GM12878 (cell line): ENCODE data around the gene PNMA6F.

ENCODE experiments used
- BCL11A ChIP-seq: IDR thresholded peaks from 2 replicates; pipeline ENCODE4 v1.6.1; 2011; ENCODE audit warnings: low read depth, low read length
- EP300 ChIP-seq, 2 experiments: fragments of 150-350 bp in 1 of 2; IDR thresholded peaks; 2 replicates each; pipeline ENCODE4 v1.6.1; 2011 to 2012; ENCODE audit warnings: low read depth in 2 of 2, low read length in 2 of 2, borderline replicate concordance in 1 of 2, improper control_type of control experiment in 1 of 2, inconsistent platforms in 1 of 2; ENCODE audit not compliant: control insufficient read depth in 1 of 2
- EZH2 ChIP-seq: IDR thresholded peaks from 2 replicates; pipeline ENCODE4 v1.6.1; 2012; ENCODE audit warnings: low read depth, mild to moderate bottlenecking, control low read depth, inconsistent platforms, low read length, borderline replicate concordance; ENCODE audit not compliant: control insufficient read depth
- HDAC6 ChIP-seq: fragments of 200-600 bp; sonication (generic); IDR thresholded peaks from one replicate; pipeline ENCODE4 v1.8.0; 2017; ENCODE audit warnings: antibody characterized with exemption; ENCODE audit not compliant: unreplicated experiment
- MEF2A ChIP-seq: IDR thresholded peaks from 2 replicates; pipeline ENCODE4 v1.6.1; 2011; ENCODE audit warnings: low read depth, mild to moderate bottlenecking, low read length, moderate library complexity; ENCODE audit not compliant: insufficient read depth
- MXI1 ChIP-seq: fragments of 150-350 bp; IDR thresholded peaks from 2 replicates; pipeline ENCODE4 v1.6.1; 2011; ENCODE audit warnings: low read depth, mild to moderate bottlenecking, inconsistent platforms, low read length, improper control_type of control experiment
- NR2F1 ChIP-seq: fragments of 450-650 bp; conservative IDR thresholded peaks from 2 replicates; pipeline ENCODE4 v1.6.1; 2017; ENCODE audit warnings: mild to moderate bottlenecking
- POLR2A ChIP-seq: IDR thresholded peaks from 2 replicates; pipeline ENCODE4 v1.6.1; 2011; ENCODE audit warnings: low read depth, mild to moderate bottlenecking, low read length
- TAF1 ChIP-seq: IDR thresholded peaks from 2 replicates; pipeline ENCODE4 v1.6.1; 2011; ENCODE audit warnings: mild to moderate bottlenecking, low read depth, low read length, borderline replicate concordance
- TCF3 ChIP-seq: IDR thresholded peaks from 2 replicates; pipeline ENCODE4 v1.6.1; 2012; ENCODE audit warnings: low read depth, mild to moderate bottlenecking, low read length, borderline replicate concordance; ENCODE audit not compliant: insufficient read depth
- TF ChIP-seq, protein P1 (sequence below), 3 experiments: IDR thresholded peaks in 2 of 3; conservative IDR thresholded peaks in 1 of 3; 2 replicates each; pipeline ENCODE4 v1.5.1; 2011; ENCODE audit warnings: low read depth in 3 of 3, low read length in 3 of 3, mild to moderate bottlenecking in 3 of 3, control low read depth in 2 of 3, moderate library complexity in 2 of 3, inconsistent platforms in 1 of 3, mixed read lengths in 1 of 3; ENCODE audit not compliant: control insufficient read depth in 2 of 3, insufficient read depth in 1 of 3; ENCODE audit errors: extremely low read depth in 1 of 3
- TF ChIP-seq, protein P2 (sequence below): IDR thresholded peaks from 2 replicates; pipeline ENCODE4 v1.6.1; 2011; ENCODE audit warnings: low read depth, low read length, improper control_type of control experiment, borderline replicate concordance

DNA sequence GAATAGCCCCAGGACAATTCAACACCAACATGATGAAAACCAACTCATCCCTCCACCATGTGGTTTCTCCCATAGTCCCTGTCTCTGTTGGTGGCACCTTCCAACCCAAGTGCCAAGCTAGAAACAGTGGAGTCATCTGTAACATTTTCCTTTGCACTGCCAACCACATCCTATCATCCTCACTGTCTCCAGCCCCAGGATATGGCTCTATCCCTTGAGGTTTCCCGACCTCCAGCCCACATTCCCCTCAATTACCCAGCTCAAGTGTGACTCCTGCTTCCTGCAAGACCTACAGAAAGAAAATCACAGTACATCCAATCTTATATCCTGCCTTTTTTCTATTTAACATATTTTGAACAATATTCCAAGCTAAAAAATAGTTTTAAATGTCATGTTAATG, 24.2 kb downstream of the PNMA6F start:
- TF ChIP-seq EP300 (IDR thresholded peaks at IDR 0.05; ENCODE audit: borderline replicate concordance in 1 of 2, control insufficient read depth in 1 of 2, low read depth in 2 of 2, low read length in 2 of 2) (no peak), BCL11A (no peak), HDAC6 (no peak), NR2F1 (no peak), EZH2 (no peak), MEF2A (no peak), POLR2A (no peak), TCF3 (no peak), MXI1 (no peak), TAF1 (no peak)
- TF ChIP-seq, protein P1, sequence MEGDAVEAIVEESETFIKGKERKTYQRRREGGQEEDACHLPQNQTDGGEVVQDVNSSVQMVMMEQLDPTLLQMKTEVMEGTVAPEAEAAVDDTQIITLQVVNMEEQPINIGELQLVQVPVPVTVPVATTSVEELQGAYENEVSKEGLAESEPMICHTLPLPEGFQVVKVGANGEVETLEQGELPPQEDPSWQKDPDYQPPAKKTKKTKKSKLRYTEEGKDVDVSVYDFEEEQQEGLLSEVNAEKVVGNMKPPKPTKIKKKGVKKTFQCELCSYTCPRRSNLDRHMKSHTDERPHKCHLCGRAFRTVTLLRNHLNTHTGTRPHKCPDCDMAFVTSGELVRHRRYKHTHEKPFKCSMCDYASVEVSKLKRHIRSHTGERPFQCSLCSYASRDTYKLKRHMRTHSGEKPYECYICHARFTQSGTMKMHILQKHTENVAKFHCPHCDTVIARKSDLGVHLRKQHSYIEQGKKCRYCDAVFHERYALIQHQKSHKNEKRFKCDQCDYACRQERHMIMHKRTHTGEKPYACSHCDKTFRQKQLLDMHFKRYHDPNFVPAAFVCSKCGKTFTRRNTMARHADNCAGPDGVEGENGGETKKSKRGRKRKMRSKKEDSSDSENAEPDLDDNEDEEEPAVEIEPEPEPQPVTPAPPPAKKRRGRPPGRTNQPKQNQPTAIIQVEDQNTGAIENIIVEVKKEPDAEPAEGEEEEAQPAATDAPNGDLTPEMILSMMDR (IDR thresholded peaks at IDR 0.05 in 2 of 3, conservative IDR thresholded peaks at IDR 0.05 in 1 of 3; ENCODE audit: control insufficient read depth in 2 of 3, extremely low read depth in 1 of 3, insufficient read depth in 1 of 3, low read depth in 3 of 3, low read length in 3 of 3): no peak
- TF ChIP-seq, protein P2, sequence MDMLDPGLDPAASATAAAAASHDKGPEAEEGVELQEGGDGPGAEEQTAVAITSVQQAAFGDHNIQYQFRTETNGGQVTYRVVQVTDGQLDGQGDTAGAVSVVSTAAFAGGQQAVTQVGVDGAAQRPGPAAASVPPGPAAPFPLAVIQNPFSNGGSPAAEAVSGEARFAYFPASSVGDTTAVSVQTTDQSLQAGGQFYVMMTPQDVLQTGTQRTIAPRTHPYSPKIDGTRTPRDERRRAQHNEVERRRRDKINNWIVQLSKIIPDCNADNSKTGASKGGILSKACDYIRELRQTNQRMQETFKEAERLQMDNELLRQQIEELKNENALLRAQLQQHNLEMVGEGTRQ: no peak
